ENCODE data around the gene KREMEN2. TPM values are rescaled to one million over a fixed set of nuclear protein-coding genes. Genes with fewer than 3 reads are reported as not detected.

The KREMEN2 gene
- total and polyA plus RNA-seq, 5 donors from 2014 or later: not detected

- DNase-seq: no peak
- H3K27ac ChIP-seq (ENCODE audit: insufficient read depth, low read length, poor library complexity, severe bottlenecking): no peak overlapping the region
- H3K36me3 ChIP-seq (ENCODE audit: control insufficient read depth, insufficient read depth, low read length): no peaks in the 10 kb centered on the region
- H3K36me3 Mint-ChIP-seq: no peaks in the 10 kb centered on the region
- H3K4me3 Mint-ChIP-seq: peak overlapping the region; percentile 22 to 85 (median 67)
- ATAC-seq (ENCODE audit: low read depth in 2 of 2): no peak
- H3K27me3 Mint-ChIP-seq: peaks cover 39% of the 10 kb centered on the region
- peaks cover 3% of the 10 kb centered on the region for H3K27me3 ChIP-seq (ENCODE audit: control insufficient read depth, insufficient read depth, low read length)
- H3K9me3 ChIP-seq (ENCODE audit: control insufficient read depth in 2 of 2, low read length in 2 of 2): no peaks in the 10 kb centered on the region
- H3K9me3 Mint-ChIP-seq: no peaks in the 10 kb centered on the region
- H3K4me1 ChIP-seq (ENCODE audit: control insufficient read depth, insufficient read depth, low read length, poor library complexity, severe bottlenecking): peaks cover 53% of the 10 kb centered on the region
- peaks cover 0 to 32% (median 3%) of the 10 kb centered on the region in 4 donors for H3K4me1 Mint-ChIP-seq
- H3K27ac Mint-ChIP-seq: no peak overlapping the region
- no peak overlapping the region for H3K4me3 ChIP-seq (ENCODE audit: low read depth, low read length)
Observed at GRCh38 chr16:2962334-2963073, 1.6 kb upstream of the KREMEN2 start.

DNA sequence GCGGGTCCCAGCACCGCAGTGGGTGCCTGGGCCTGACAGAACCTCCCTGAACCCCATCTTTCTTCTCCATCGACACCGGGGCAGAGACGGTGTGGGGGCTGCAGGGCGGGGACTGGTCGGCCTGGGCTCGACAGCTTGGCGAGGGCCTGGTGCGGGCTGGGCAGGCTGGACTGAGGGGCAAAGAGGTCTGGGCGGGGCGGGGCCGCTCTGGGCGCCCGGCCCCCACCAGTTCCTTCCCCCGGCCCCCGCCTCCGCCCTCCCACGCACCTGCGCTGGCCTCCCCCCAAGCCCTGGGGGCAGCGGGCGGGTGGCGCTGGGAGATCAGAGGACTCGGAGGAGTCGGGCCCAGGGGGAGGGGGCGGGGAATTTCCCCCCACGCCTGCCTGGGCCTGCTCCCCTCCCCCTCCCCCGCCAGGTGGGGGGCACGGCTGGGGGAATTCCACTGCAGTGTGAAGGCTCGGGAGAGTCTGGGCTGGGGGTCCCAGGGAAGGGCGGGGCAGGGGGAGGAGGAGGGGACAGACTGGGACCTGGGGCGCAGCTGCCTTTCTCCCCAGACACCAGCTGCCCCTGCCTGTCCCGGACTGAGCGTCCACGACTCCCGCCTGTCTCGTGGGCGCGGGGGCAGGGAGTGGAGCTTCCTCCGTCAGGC, 877 bp upstream of the KREMEN2 start:
- Mint-ChIP-seq H3K27ac (no peak overlapping the region), H3K4me3 (peak overlapping the region in 2 of 4 donors; percentile 41 to 73), H3K36me3 (no peaks in the 10 kb centered on the region), H3K4me1 (peaks cover 0 to 37% (median 5%) of the 10 kb centered on the region in 4 donors), H3K9me3 (no peaks in the 10 kb centered on the region), H3K27me3 (peaks cover 42% of the 10 kb centered on the region)
- Histone ChIP-seq H3K4me1 (ENCODE audit: control insufficient read depth, insufficient read depth, low read length, poor library complexity, severe bottlenecking) (peaks cover 60% of the 10 kb centered on the region), H3K4me3 (ENCODE audit: low read depth, low read length) (no peak overlapping the region), H3K9me3 (ENCODE audit: control insufficient read depth in 2 of 2, low read length in 2 of 2) (no peaks in the 10 kb centered on the region), H3K27ac (ENCODE audit: insufficient read depth, low read length, poor library complexity, severe bottlenecking) (no peak overlapping the region), H3K36me3 (ENCODE audit: control insufficient read depth, insufficient read depth, low read length) (no peaks in the 10 kb centered on the region), H3K27me3 (ENCODE audit: control insufficient read depth, insufficient read depth, low read length) (peaks cover 3% of the 10 kb centered on the region)
- ATAC-seq (ENCODE audit: low read depth in 2 of 2) (no peak), DNase-seq (peak in 1 of 3 donors; percentile 40)

GRCh38 chr16:2964475-2965336, 631 bp downstream of the KREMEN2 start:
- Histone ChIP-seq H3K9me3 (ENCODE audit: control insufficient read depth in 2 of 2, low read length in 2 of 2) (no peaks in the 10 kb centered on the region), H3K36me3 (ENCODE audit: control insufficient read depth, insufficient read depth, low read length) (no peaks in the 10 kb centered on the region), H3K27ac (ENCODE audit: insufficient read depth, low read length, poor library complexity, severe bottlenecking) (no peak overlapping the region), H3K4me3 (ENCODE audit: low read depth, low read length) (no peak overlapping the region), H3K27me3 (ENCODE audit: control insufficient read depth, insufficient read depth, low read length) (peaks cover 3% of the 10 kb centered on the region), H3K4me1 (ENCODE audit: control insufficient read depth, insufficient read depth, low read length, poor library complexity, severe bottlenecking) (peaks cover 70% of the 10 kb centered on the region)
- Mint-ChIP-seq H3K9me3 (peaks cover 0 to 1% (median 0%) of the 10 kb centered on the region in 7 donors), H3K4me1 (peaks cover 0 to 44% (median 8%) of the 10 kb centered on the region in 4 donors), H3K27ac (peak overlapping the region in 1 of 3 donors; percentile 5), H3K27me3 (peaks cover 50% of the 10 kb centered on the region), H3K4me3 (peak overlapping the region; percentile 69 to 87 (median 78)), H3K36me3 (no peaks in the 10 kb centered on the region)
- DNase-seq (peak; percentile 50 to 66 (median 59)), ATAC-seq (ENCODE audit: low read depth in 2 of 2) (peak; percentile 12 to 18)

- peaks cover 0 to 1% (median 0%) of the 10 kb centered on the region in 7 donors for H3K9me3 Mint-ChIP-seq
- H3K27me3 Mint-ChIP-seq: peaks cover 45% of the 10 kb centered on the region
- H3K9me3 ChIP-seq (ENCODE audit: control insufficient read depth in 2 of 2, low read length in 2 of 2): no peaks in the 10 kb centered on the region
- no peak overlapping the region for H3K27ac Mint-ChIP-seq
- no peaks in the 10 kb centered on the region for H3K36me3 ChIP-seq (ENCODE audit: control insufficient read depth, insufficient read depth, low read length)
- H3K4me1 ChIP-seq (ENCODE audit: control insufficient read depth, insufficient read depth, low read length, poor library complexity, severe bottlenecking): peaks cover 81% of the 10 kb centered on the region
- no peak overlapping the region for H3K27ac ChIP-seq (ENCODE audit: insufficient read depth, low read length, poor library complexity, severe bottlenecking)
- peaks cover 0 to 54% (median 8%) of the 10 kb centered on the region in 4 donors for H3K4me1 Mint-ChIP-seq
- H3K4me3 ChIP-seq (ENCODE audit: low read depth, low read length): no peak overlapping the region
- no peak for ATAC-seq (ENCODE audit: low read depth in 2 of 2)
- peak overlapping the region; percentile 19 to 69 (median 52) for H3K4me3 Mint-ChIP-seq
- H3K36me3 Mint-ChIP-seq: no peaks in the 10 kb centered on the region
- no peak for DNase-seq
- H3K27me3 ChIP-seq (ENCODE audit: control insufficient read depth, insufficient read depth, low read length): peaks cover 3% of the 10 kb centered on the region
Observed at GRCh38 chr16:2966043-2966807, 2.1 kb downstream of the KREMEN2 start.

GRCh38 chr16:2966808-2967191, 2.7 kb downstream of the KREMEN2 start:
- Histone ChIP-seq H3K4me3 (ENCODE audit: low read depth, low read length) (no peak overlapping the region), H3K27ac (ENCODE audit: insufficient read depth, low read length, poor library complexity, severe bottlenecking) (no peak overlapping the region), H3K27me3 (ENCODE audit: control insufficient read depth, insufficient read depth, low read length) (peaks cover 3% of the 10 kb centered on the region), H3K9me3 (ENCODE audit: control insufficient read depth in 2 of 2, low read length in 2 of 2) (no peaks in the 10 kb centered on the region), H3K4me1 (ENCODE audit: control insufficient read depth, insufficient read depth, low read length, poor library complexity, severe bottlenecking) (peaks cover 81% of the 10 kb centered on the region), H3K36me3 (ENCODE audit: control insufficient read depth, insufficient read depth, low read length) (no peaks in the 10 kb centered on the region)
- Mint-ChIP-seq H3K9me3 (peaks cover 0 to 1% (median 0%) of the 10 kb centered on the region in 7 donors), H3K36me3 (no peaks in the 10 kb centered on the region), H3K27ac (no peak overlapping the region), H3K4me1 (peaks cover 0 to 52% (median 6%) of the 10 kb centered on the region in 4 donors), H3K4me3 (no peak overlapping the region), H3K27me3 (peaks cover 43% of the 10 kb centered on the region)
- DNase-seq (no peak), ATAC-seq (ENCODE audit: low read depth in 2 of 2) (no peak)

- Histone ChIP-seq H3K36me3 (ENCODE audit: control insufficient read depth, insufficient read depth, low read length) (no peaks in the 10 kb centered on the region), H3K27me3 (ENCODE audit: control insufficient read depth, insufficient read depth, low read length) (no peaks in the 10 kb centered on the region), H3K4me3 (ENCODE audit: low read depth, low read length) (no peak overlapping the region), H3K27ac (ENCODE audit: insufficient read depth, low read length, poor library complexity, severe bottlenecking) (no peak overlapping the region), H3K4me1 (ENCODE audit: control insufficient read depth, insufficient read depth, low read length, poor library complexity, severe bottlenecking) (peaks cover 78% of the 10 kb centered on the region), H3K9me3 (ENCODE audit: control insufficient read depth in 2 of 2, low read length in 2 of 2) (no peaks in the 10 kb centered on the region)
- peaks cover 0 to 1% (median 0%) of the 10 kb centered on the region in 7 donors for H3K9me3 Mint-ChIP-seq
- no peak overlapping the region for H3K27ac Mint-ChIP-seq
- H3K27me3 Mint-ChIP-seq: peaks cover 43% of the 10 kb centered on the region
- peaks cover 0 to 51% (median 4%) of the 10 kb centered on the region in 4 donors for H3K4me1 Mint-ChIP-seq
- H3K36me3 Mint-ChIP-seq: no peaks in the 10 kb centered on the region
- DNase-seq (no peak), ATAC-seq (ENCODE audit: low read depth in 2 of 2) (no peak)
- H3K4me3 Mint-ChIP-seq: peak overlapping the region in 1 of 4 donors; percentile 24
Observed at GRCh38 chr16:2967211-2967631, 3.1 kb downstream of the KREMEN2 start.

- Mint-ChIP-seq H3K4me1 (peaks cover 0 to 48% (median 4%) of the 10 kb centered on the region in 4 donors), H3K27ac (no peak overlapping the region), H3K27me3 (peaks cover 42% of the 10 kb centered on the region), H3K9me3 (peaks cover 0 to 1% (median 0%) of the 10 kb centered on the region in 7 donors), H3K36me3 (no peaks in the 10 kb centered on the region), H3K4me3 (peak overlapping the region; percentile 68 to 87 (median 82))
- Histone ChIP-seq H3K4me3 (ENCODE audit: low read depth, low read length) (no peak overlapping the region), H3K27ac (ENCODE audit: insufficient read depth, low read length, poor library complexity, severe bottlenecking) (no peak overlapping the region), H3K9me3 (ENCODE audit: control insufficient read depth in 2 of 2, low read length in 2 of 2) (no peaks in the 10 kb centered on the region), H3K27me3 (ENCODE audit: control insufficient read depth, insufficient read depth, low read length) (no peaks in the 10 kb centered on the region), H3K36me3 (ENCODE audit: control insufficient read depth, insufficient read depth, low read length) (no peaks in the 10 kb centered on the region), H3K4me1 (ENCODE audit: control insufficient read depth, insufficient read depth, low read length, poor library complexity, severe bottlenecking) (peaks cover 74% of the 10 kb centered on the region)
- ATAC-seq (ENCODE audit: low read depth in 2 of 2) (no peak), DNase-seq (no peak)
Observed at GRCh38 chr16:2967721-2968161, 3.7 kb downstream of the KREMEN2 start.
